Activated CD4-positive, alpha-beta T cell treated with anti-CD3 and anti-CD28 coated beads for 24 hours (primary cell): ENCODE measurements around the gene GRID2.
"Not testable (repeated sequence)": the region's sequence is repeated elsewhere in the genome, so short reads cannot be mapped to it uniquely, and the experiment has no call there.

ENCODE experiments used
- DNase-seq, 2 donors: peaks; one replicate each; pipeline ENCODE4 v3.0.0-alpha.2; 2020; ENCODE audit warnings: low read depth in 2 of 2

Gene GRID2

GRCh38 chr4:93660036-93660435 lies 1356.3 kb downstream of the GRID2 start:
- no peak for DNase-seq

GRCh38 chr4:93670434-93670833 lies 1366.7 kb downstream of the GRID2 start:
- no peak for DNase-seq

- no peak for DNase-seq
Measured at GRCh38 chr4:93671093-93671492, 1367.3 kb downstream of the GRID2 start.

GRCh38 chr4:93676937-93677336 lies 1373.2 kb downstream of the GRID2 start:
- DNase-seq: not testable (repeated sequence)

- no peak for DNase-seq
Measured at GRCh38 chr4:93684571-93684970, 1380.8 kb downstream of the GRID2 start.

- no peak for DNase-seq
Measured at GRCh38 chr4:93687304-93687703, 1383.5 kb downstream of the GRID2 start.

- no peak for DNase-seq
Measured at GRCh38 chr4:93688978-93689377, 1385.2 kb downstream of the GRID2 start.

GRCh38 chr4:93693141-93693540 lies 1389.4 kb downstream of the GRID2 start:
- DNase-seq: no peak

GRCh38 chr4:93698686-93699085 lies 1394.9 kb downstream of the GRID2 start:
- no peak for DNase-seq

GRCh38 chr4:93700571-93700970 lies 1396.8 kb downstream of the GRID2 start:
- DNase-seq: no peak

- no peak for DNase-seq
Measured at GRCh38 chr4:93710101-93710846, 1406.5 kb downstream of the GRID2 start.

- DNase-seq: no peak
Measured at GRCh38 chr4:93710847-93711430, 1407.2 kb downstream of the GRID2 start.

- no peak for DNase-seq
Measured at GRCh38 chr4:93718233-93718632, 1414.5 kb downstream of the GRID2 start.

GRCh38 chr4:93719552-93719951 lies 1415.8 kb downstream of the GRID2 start:
- DNase-seq: no peak

GRCh38 chr4:93722446-93722845 lies 1418.7 kb downstream of the GRID2 start:
- no peak for DNase-seq

GRCh38 chr4:93730251-93730650 lies 1426.5 kb downstream of the GRID2 start:
- DNase-seq: no peak

GRCh38 chr4:93730760-93731159 lies 1427.0 kb downstream of the GRID2 start:
- no peak for DNase-seq

GRCh38 chr4:93731456-93731855 lies 1427.7 kb downstream of the GRID2 start:
- no peak for DNase-seq

- DNase-seq: no peak
Measured at GRCh38 chr4:93732509-93732908, 1428.7 kb downstream of the GRID2 start.

- DNase-seq: no peak
Measured at GRCh38 chr4:93740890-93741289, 1437.1 kb downstream of the GRID2 start.

GRCh38 chr4:93743022-93743421 lies 1439.3 kb downstream of the GRID2 start:
- DNase-seq: no peak

- no peak for DNase-seq
Measured at GRCh38 chr4:93743635-93744034, 1439.9 kb downstream of the GRID2 start.

GRCh38 chr4:93744961-93745360 lies 1441.2 kb downstream of the GRID2 start:
- DNase-seq: no peak

- DNase-seq: no peak
Measured at GRCh38 chr4:93746031-93746430, 1442.3 kb downstream of the GRID2 start.
